ENCODE measurements around the gene RYR2. TPM values are rescaled to one million over a fixed set of nuclear protein-coding genes. Genes with fewer than 3 reads are reported as not detected.

Gene RYR2
- total and polyA plus RNA-seq, 2 donors (not counting 1 experiment from before 2014, with no cell fraction given) = not detected

GRCh38 chr1:237383791-237384190, 341.8 kb downstream of the RYR2 start:
- WGBS (ENCODE audit: insufficient coverage) = 89% methylated on average over 1 of the region's 3 CpGs
- Histone ChIP-seq H3K36me3 (replicated peaks in 1 of 2; ENCODE audit: control extremely low read depth in 1 of 2, control insufficient read depth in 1 of 2, extremely low read depth in 1 of 2, insufficient read depth in 2 of 2, low read length in 1 of 2) (no peaks in the 10 kb centered on the region), H4K20me1 (ENCODE audit: control insufficient read depth, insufficient read depth, low read length, poor library complexity, severe bottlenecking) (no peaks in the 10 kb centered on the region), H3K9ac (ENCODE audit: low read length) (no peak overlapping the region), H3K9me3 (ENCODE audit: control extremely low read depth in 1 of 3, control insufficient read depth in 2 of 3, insufficient read depth in 1 of 3, low read length in 2 of 3) (no peaks in the 10 kb centered on the region), H3K4me2 (replicated peaks; ENCODE audit: low read depth, low read length, poor library complexity, severe bottlenecking) (no peak overlapping the region), H3K4me1 (ENCODE audit: control insufficient read depth in 2 of 2, insufficient read depth in 2 of 2, low read length in 2 of 2) (no peaks in the 10 kb centered on the region), H2AFZ (ENCODE audit: insufficient read depth, low read depth, low read length, poor library complexity, severe bottlenecking) (no peak overlapping the region), H3K79me2 (ENCODE audit: control insufficient read depth, insufficient read depth, low read length) (no peaks in the 10 kb centered on the region), H3K27ac (ENCODE audit: low read length in 2 of 2) (no peak overlapping the region), H3K4me3 (ENCODE audit: control extremely low read depth in 1 of 5, extremely low read depth in 1 of 5, insufficient read depth in 1 of 5, low read depth in 2 of 5, low read length in 4 of 5) (no peak overlapping the region), H3K27me3 (replicated peaks in 1 of 4; ENCODE audit: control extremely low read depth in 1 of 4, control insufficient read depth in 3 of 4, insufficient read depth in 4 of 4, low read length in 3 of 4) (no peaks in the 10 kb centered on the region)
- DNase-seq = no peak
- Mint-ChIP-seq H3K4me3 (no peak overlapping the region), H3K9me3 (ENCODE audit: insufficient read depth) (no peaks in the 10 kb centered on the region), H3K27me3 (no peaks in the 10 kb centered on the region), H3K27ac (no peak overlapping the region), H3K4me1 (no peaks in the 10 kb centered on the region)
- CTCF ChIA-PET = no interaction called here
- intact Hi-C loops (cut with micrococcal nuclease) = no loop called here
- POLR2A ChIA-PET = no interaction called here
- ATAC-seq (ENCODE audit: low read depth) = no peak
- TF ChIP-seq EZH2 (IDR thresholded peaks at IDR 0.05; ENCODE audit: borderline replicate concordance, insufficient read depth, low read depth, low read length, poor library complexity, severe bottlenecking) (no peak), CTCF (IDR thresholded peaks at IDR 0.05) (no peak)

- H3K4me2 ChIP-seq (replicated peaks; ENCODE audit: low read depth, low read length, poor library complexity, severe bottlenecking) = no peak overlapping the region
- no peaks in the 10 kb centered on the region for H3K79me2 ChIP-seq (ENCODE audit: control insufficient read depth, insufficient read depth, low read length)
- Mint-ChIP-seq H3K9me3 (ENCODE audit: insufficient read depth) (no peaks in the 10 kb centered on the region), H3K27me3 (no peaks in the 10 kb centered on the region), H3K4me3 (no peak overlapping the region), H3K4me1 (no peaks in the 10 kb centered on the region), H3K27ac (no peak overlapping the region)
- H3K27ac ChIP-seq (ENCODE audit: low read length in 2 of 2) = no peak overlapping the region
- no peaks in the 10 kb centered on the region for H3K36me3 ChIP-seq (replicated peaks in 1 of 2; ENCODE audit: control extremely low read depth in 1 of 2, control insufficient read depth in 1 of 2, extremely low read depth in 1 of 2, insufficient read depth in 2 of 2, low read length in 1 of 2)
- no peak for DNase-seq
- ChIA-PET CTCF (no interaction called here), POLR2A (no interaction called here)
- no peaks in the 10 kb centered on the region for H3K9me3 ChIP-seq (ENCODE audit: control extremely low read depth in 1 of 3, control insufficient read depth in 2 of 3, insufficient read depth in 1 of 3, low read length in 2 of 3)
- TF ChIP-seq EZH2 (IDR thresholded peaks at IDR 0.05; ENCODE audit: borderline replicate concordance, insufficient read depth, low read depth, low read length, poor library complexity, severe bottlenecking) (no peak), CTCF (IDR thresholded peaks at IDR 0.05) (no peak)
- WGBS (ENCODE audit: insufficient coverage) = 68% methylated on average over 3 of the region's 6 CpGs
- H2AFZ ChIP-seq (ENCODE audit: insufficient read depth, low read depth, low read length, poor library complexity, severe bottlenecking) = no peak overlapping the region
- H3K4me1 ChIP-seq (ENCODE audit: control insufficient read depth in 2 of 2, insufficient read depth in 2 of 2, low read length in 2 of 2) = no peaks in the 10 kb centered on the region
- no peak for ATAC-seq (ENCODE audit: low read depth)
- intact Hi-C loops (cut with micrococcal nuclease) = no loop called here
- H3K4me3 ChIP-seq (ENCODE audit: control extremely low read depth in 1 of 5, extremely low read depth in 1 of 5, insufficient read depth in 1 of 5, low read depth in 2 of 5, low read length in 4 of 5) = no peak overlapping the region
- no peak overlapping the region for H3K9ac ChIP-seq (ENCODE audit: low read length)
- no peaks in the 10 kb centered on the region for H3K27me3 ChIP-seq (replicated peaks in 1 of 4; ENCODE audit: control extremely low read depth in 1 of 4, control insufficient read depth in 3 of 4, insufficient read depth in 4 of 4, low read length in 3 of 4)
- H4K20me1 ChIP-seq (ENCODE audit: control insufficient read depth, insufficient read depth, low read length, poor library complexity, severe bottlenecking) = no peaks in the 10 kb centered on the region
Measured at GRCh38 chr1:237384213-237384612, 342.2 kb downstream of the RYR2 start.
